Measurements from ENCODE around the gene WWTR1. TPM values are rescaled to one million over a fixed set of nuclear protein-coding genes. Genes with fewer than 3 reads are reported as not detected.

The WWTR1 gene
- polyA plus RNA-seq, 1 experiment: 119 TPM

GRCh38 chr3:149619136-149619535, 38.7 kb downstream of the WWTR1 start:
- Histone ChIP-seq H3K4me3 (ENCODE audit: low read depth, low read length) (no peak overlapping the region), H3K27me3 (ENCODE audit: control insufficient read depth, insufficient read depth, low read length) (no peaks in the 10 kb centered on the region), H3K36me3 (ENCODE audit: control insufficient read depth, insufficient read depth, low read length) (no peaks in the 10 kb centered on the region)
- no peak for DNase-seq (ENCODE audit: low read depth)
- TF ChIP-seq, protein P1, sequence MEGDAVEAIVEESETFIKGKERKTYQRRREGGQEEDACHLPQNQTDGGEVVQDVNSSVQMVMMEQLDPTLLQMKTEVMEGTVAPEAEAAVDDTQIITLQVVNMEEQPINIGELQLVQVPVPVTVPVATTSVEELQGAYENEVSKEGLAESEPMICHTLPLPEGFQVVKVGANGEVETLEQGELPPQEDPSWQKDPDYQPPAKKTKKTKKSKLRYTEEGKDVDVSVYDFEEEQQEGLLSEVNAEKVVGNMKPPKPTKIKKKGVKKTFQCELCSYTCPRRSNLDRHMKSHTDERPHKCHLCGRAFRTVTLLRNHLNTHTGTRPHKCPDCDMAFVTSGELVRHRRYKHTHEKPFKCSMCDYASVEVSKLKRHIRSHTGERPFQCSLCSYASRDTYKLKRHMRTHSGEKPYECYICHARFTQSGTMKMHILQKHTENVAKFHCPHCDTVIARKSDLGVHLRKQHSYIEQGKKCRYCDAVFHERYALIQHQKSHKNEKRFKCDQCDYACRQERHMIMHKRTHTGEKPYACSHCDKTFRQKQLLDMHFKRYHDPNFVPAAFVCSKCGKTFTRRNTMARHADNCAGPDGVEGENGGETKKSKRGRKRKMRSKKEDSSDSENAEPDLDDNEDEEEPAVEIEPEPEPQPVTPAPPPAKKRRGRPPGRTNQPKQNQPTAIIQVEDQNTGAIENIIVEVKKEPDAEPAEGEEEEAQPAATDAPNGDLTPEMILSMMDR (IDR thresholded peaks at IDR 0.05; ENCODE audit: insufficient read depth, low read depth, low read length): no peak
- CTCF ChIA-PET: interaction anchor here (1.9 kb wide), 1 partner anchor 9 kb away, joined by 6 read pairs; no protein-coding TSS in a partner anchor
- POLR2A ChIA-PET: no interaction called here

- ChIA-PET POLR2A (no interaction called here), CTCF (interaction anchor here (1.9 kb wide), 1 partner anchor 8 kb away, joined by 6 read pairs; no protein-coding TSS in a partner anchor)
- Histone ChIP-seq H3K36me3 (ENCODE audit: control insufficient read depth, insufficient read depth, low read length) (no peaks in the 10 kb centered on the region), H3K27me3 (ENCODE audit: control insufficient read depth, insufficient read depth, low read length) (no peaks in the 10 kb centered on the region), H3K4me3 (ENCODE audit: low read depth, low read length) (no peak overlapping the region)
- no peak for DNase-seq (ENCODE audit: low read depth)
- TF ChIP-seq, protein P1 (IDR thresholded peaks at IDR 0.05; ENCODE audit: insufficient read depth, low read depth, low read length): no peak
Observed at GRCh38 chr3:149618151-149619123, 39.4 kb downstream of the WWTR1 start.

GRCh38 chr3:149615731-149616221, 42.0 kb downstream of the WWTR1 start:
- H3K27me3 ChIP-seq (ENCODE audit: control insufficient read depth, insufficient read depth, low read length): no peaks in the 10 kb centered on the region
- TF ChIP-seq, protein P1 (IDR thresholded peaks at IDR 0.05; ENCODE audit: insufficient read depth, low read depth, low read length): no peak
- POLR2A ChIA-PET: no interaction called here
- H3K4me3 ChIP-seq (ENCODE audit: low read depth, low read length): no peak overlapping the region
- CTCF ChIA-PET: interaction anchor here (0.6 to 1.5 kb wide), 2 partner anchors 9 to 46 kb away, joined by 3 read pairs; no protein-coding TSS in a partner anchor
- DNase-seq (ENCODE audit: low read depth): no peak
- H3K36me3 ChIP-seq (ENCODE audit: control insufficient read depth, insufficient read depth, low read length): no peaks in the 10 kb centered on the region

- Histone ChIP-seq H3K27me3 (ENCODE audit: control insufficient read depth, insufficient read depth, low read length) (no peaks in the 10 kb centered on the region), H3K4me3 (ENCODE audit: low read depth, low read length) (no peak overlapping the region), H3K36me3 (ENCODE audit: control insufficient read depth, insufficient read depth, low read length) (no peaks in the 10 kb centered on the region)
- POLR2A ChIA-PET: no interaction called here
- DNase-seq (ENCODE audit: low read depth): no peak
- TF ChIP-seq, protein P1 (IDR thresholded peaks at IDR 0.05; ENCODE audit: insufficient read depth, low read depth, low read length): no peak
- CTCF ChIA-PET: interaction anchor here (0.7 kb wide), 1 partner anchor 46 kb away, joined by 5 read pairs; no protein-coding TSS in a partner anchor
Observed at GRCh38 chr3:149613988-149614387, 43.8 kb downstream of the WWTR1 start.

DNA sequence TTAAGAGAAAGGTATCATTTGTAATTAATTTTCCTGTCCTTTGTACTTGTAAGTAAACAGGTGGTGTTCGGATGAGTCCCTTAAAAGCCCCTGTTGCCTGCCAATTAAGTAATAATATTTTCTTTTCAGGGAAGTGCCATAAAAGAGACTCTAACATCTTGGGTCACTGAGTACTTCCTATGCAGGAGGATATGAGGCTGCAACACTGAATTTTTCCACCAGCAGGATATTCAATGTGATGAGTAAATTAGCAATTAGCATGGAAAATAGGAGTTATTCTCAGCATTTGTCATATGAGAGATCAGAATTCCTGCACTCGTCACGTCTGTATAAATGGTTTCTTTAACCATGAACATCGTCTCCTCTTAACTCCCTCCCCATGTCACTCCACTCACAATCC, 45.4 kb downstream of the WWTR1 start:
- ChIA-PET CTCF (no interaction called here), POLR2A (no interaction called here)
- H3K36me3 ChIP-seq (ENCODE audit: control insufficient read depth, insufficient read depth, low read length): no peaks in the 10 kb centered on the region
- no peaks in the 10 kb centered on the region for H3K27me3 ChIP-seq (ENCODE audit: control insufficient read depth, insufficient read depth, low read length)
- TF ChIP-seq, protein P1 (IDR thresholded peaks at IDR 0.05; ENCODE audit: insufficient read depth, low read depth, low read length): no peak
- no peak overlapping the region for H3K4me3 ChIP-seq (ENCODE audit: low read depth, low read length)
- DNase-seq (ENCODE audit: low read depth): no peak
